ENCODE measurements around the gene ALX4.

DNA sequence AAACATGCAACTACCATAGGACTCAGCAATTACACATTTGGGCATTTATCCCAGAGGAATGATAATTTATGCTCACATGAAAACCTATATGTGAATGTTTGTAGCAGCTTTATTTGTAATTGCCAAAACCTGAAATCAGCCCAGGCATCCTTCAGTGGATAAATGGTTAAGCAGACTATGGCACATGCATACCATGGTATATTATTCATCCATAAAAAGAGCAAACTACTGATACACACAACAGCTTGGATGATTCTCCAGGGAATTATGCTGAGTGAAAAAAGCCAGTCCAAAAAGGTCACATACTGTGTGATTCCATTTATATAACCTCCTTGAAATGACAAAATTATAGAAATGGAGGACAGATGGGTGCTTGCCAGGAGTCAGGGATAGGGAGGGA lies 86.7 kb downstream of the ALX4 start:
- TF ChIP-seq, protein P1, sequence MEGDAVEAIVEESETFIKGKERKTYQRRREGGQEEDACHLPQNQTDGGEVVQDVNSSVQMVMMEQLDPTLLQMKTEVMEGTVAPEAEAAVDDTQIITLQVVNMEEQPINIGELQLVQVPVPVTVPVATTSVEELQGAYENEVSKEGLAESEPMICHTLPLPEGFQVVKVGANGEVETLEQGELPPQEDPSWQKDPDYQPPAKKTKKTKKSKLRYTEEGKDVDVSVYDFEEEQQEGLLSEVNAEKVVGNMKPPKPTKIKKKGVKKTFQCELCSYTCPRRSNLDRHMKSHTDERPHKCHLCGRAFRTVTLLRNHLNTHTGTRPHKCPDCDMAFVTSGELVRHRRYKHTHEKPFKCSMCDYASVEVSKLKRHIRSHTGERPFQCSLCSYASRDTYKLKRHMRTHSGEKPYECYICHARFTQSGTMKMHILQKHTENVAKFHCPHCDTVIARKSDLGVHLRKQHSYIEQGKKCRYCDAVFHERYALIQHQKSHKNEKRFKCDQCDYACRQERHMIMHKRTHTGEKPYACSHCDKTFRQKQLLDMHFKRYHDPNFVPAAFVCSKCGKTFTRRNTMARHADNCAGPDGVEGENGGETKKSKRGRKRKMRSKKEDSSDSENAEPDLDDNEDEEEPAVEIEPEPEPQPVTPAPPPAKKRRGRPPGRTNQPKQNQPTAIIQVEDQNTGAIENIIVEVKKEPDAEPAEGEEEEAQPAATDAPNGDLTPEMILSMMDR (conservative IDR thresholded peaks at IDR 0.05; ENCODE audit: low read depth in 2 of 2): no peak
- TF ChIP-seq, protein P2, sequence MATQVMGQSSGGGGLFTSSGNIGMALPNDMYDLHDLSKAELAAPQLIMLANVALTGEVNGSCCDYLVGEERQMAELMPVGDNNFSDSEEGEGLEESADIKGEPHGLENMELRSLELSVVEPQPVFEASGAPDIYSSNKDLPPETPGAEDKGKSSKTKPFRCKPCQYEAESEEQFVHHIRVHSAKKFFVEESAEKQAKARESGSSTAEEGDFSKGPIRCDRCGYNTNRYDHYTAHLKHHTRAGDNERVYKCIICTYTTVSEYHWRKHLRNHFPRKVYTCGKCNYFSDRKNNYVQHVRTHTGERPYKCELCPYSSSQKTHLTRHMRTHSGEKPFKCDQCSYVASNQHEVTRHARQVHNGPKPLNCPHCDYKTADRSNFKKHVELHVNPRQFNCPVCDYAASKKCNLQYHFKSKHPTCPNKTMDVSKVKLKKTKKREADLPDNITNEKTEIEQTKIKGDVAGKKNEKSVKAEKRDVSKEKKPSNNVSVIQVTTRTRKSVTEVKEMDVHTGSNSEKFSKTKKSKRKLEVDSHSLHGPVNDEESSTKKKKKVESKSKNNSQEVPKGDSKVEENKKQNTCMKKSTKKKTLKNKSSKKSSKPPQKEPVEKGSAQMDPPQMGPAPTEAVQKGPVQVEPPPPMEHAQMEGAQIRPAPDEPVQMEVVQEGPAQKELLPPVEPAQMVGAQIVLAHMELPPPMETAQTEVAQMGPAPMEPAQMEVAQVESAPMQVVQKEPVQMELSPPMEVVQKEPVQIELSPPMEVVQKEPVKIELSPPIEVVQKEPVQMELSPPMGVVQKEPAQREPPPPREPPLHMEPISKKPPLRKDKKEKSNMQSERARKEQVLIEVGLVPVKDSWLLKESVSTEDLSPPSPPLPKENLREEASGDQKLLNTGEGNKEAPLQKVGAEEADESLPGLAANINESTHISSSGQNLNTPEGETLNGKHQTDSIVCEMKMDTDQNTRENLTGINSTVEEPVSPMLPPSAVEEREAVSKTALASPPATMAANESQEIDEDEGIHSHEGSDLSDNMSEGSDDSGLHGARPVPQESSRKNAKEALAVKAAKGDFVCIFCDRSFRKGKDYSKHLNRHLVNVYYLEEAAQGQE (IDR thresholded peaks at IDR 0.05; ENCODE audit: unreplicated experiment): no peak
- no peak for TF ChIP-seq EZH2phosphoT487 (IDR thresholded peaks at IDR 0.05; ENCODE audit: unreplicated experiment)
- TF ChIP-seq ZNF331 (CRISPR knock-in tag; IDR thresholded peaks at IDR 0.05; ENCODE audit: low read depth): no peak
- no peak for TF ChIP-seq JUNB (IDR thresholded peaks at IDR 0.05; ENCODE audit: unreplicated experiment)
- TF ChIP-seq EZH2 (IDR thresholded peaks at IDR 0.05; ENCODE audit: low read depth, unreplicated experiment): no peak
- no peak for TF ChIP-seq ZNF114 (CRISPR knock-in tag; IDR thresholded peaks at IDR 0.05)
- no peak for TF ChIP-seq POLR2AphosphoS5 (IDR thresholded peaks at IDR 0.05; ENCODE audit: low read depth)

Data from GM23338 (cell line).